Measurements from ENCODE around the gene FNIP2.
A peak's percentile ranks its signal among the peaks of the same experiment; 100 is the strongest.

Gene FNIP2

GRCh38 chr4:158809611-158810486, 41.0 kb downstream of the FNIP2 start (continued):
- peak; percentile 90 for TF ChIP-seq HIC1 (tag by site-specific recombination; IDR thresholded peaks at IDR 0.05)
- no peak for TF ChIP-seq ZNF280D (tag by site-specific recombination; IDR thresholded peaks at IDR 0.05)
- peak; percentile 81 for TF ChIP-seq ZBTB44 (tag by site-specific recombination; IDR thresholded peaks at IDR 0.05)
- no peak for TF ChIP-seq ZNF529 (tag by site-specific recombination; IDR thresholded peaks at IDR 0.05; ENCODE audit: insufficient replicate concordance)
- TF ChIP-seq ZNF157 (tag by site-specific recombination; IDR thresholded peaks at IDR 0.05) = no peak
- no peak for TF ChIP-seq EGR2 (tag by site-specific recombination; IDR thresholded peaks at IDR 0.05; ENCODE audit: low read depth)
- TF ChIP-seq ZFP41 (tag by site-specific recombination; IDR thresholded peaks at IDR 0.05; ENCODE audit: borderline replicate concordance) = no peak
- no peak; the same call in 1 of the 2 replicates for TF ChIP-seq ZNF146 (tag by site-specific recombination; IDR thresholded peaks at IDR 0.05)
- TF ChIP-seq KLF1 (tag by site-specific recombination; IDR thresholded peaks at IDR 0.05) = peak; percentile 85
- TF ChIP-seq ZEB2 (tag by site-specific recombination; IDR thresholded peaks at IDR 0.05) = peak; percentile 64; the same call in 1 of the 2 replicates
- 0 out of 2 replicates have a peak, but pooled peaks have one; percentile 42 for TF ChIP-seq ZSCAN23 (tag by site-specific recombination; IDR thresholded peaks at IDR 0.05)
- TF ChIP-seq ZBTB6 (tag by site-specific recombination; IDR thresholded peaks at IDR 0.05) = no peak
- no peak for TF ChIP-seq ZNF776 (tag by site-specific recombination; IDR thresholded peaks at IDR 0.05; ENCODE audit: borderline replicate concordance)
- no peak for TF ChIP-seq PBX3 (CRISPR knock-in tag; IDR thresholded peaks at IDR 0.05)
- no peak for TF ChIP-seq ZNF114 (tag by site-specific recombination; IDR thresholded peaks at IDR 0.05)
- TF ChIP-seq ZBTB7A (tag by site-specific recombination; IDR thresholded peaks at IDR 0.05; ENCODE audit: low read depth) = no peak
- TF ChIP-seq ZBTB48 (tag by site-specific recombination; IDR thresholded peaks at IDR 0.05) = no peak
- TF ChIP-seq ZNF223 (tag by site-specific recombination; IDR thresholded peaks at IDR 0.05) = no peak
- TF ChIP-seq ZNF248 (tag by site-specific recombination; IDR thresholded peaks at IDR 0.05) = no peak
- TF ChIP-seq ZNF423 (tag by site-specific recombination; IDR thresholded peaks at IDR 0.05) = no peak
- no peak for TF ChIP-seq SCRT1 (tag by site-specific recombination; IDR thresholded peaks at IDR 0.05; ENCODE audit: borderline replicate concordance)
- TF ChIP-seq ZNF513 (tag by site-specific recombination; IDR thresholded peaks at IDR 0.05) = no peak
- no peak for TF ChIP-seq ZNF174 (tag by site-specific recombination; IDR thresholded peaks at IDR 0.05)
- TF ChIP-seq ZNF596 (tag by site-specific recombination; IDR thresholded peaks at IDR 0.05) = peak; percentile 77; the same call in 1 of the 2 replicates
- TF ChIP-seq SP2 (tag by site-specific recombination; IDR thresholded peaks at IDR 0.05) = no peak; the same call in 1 of the 2 replicates
- TF ChIP-seq ZNF121 (tag by site-specific recombination; IDR thresholded peaks at IDR 0.05) = no peak
- peak; percentile 29; the same call in 1 of the 2 replicates for TF ChIP-seq ZSCAN30 (tag by site-specific recombination; IDR thresholded peaks at IDR 0.05)
- no peak for TF ChIP-seq ZNF670 (tag by site-specific recombination; IDR thresholded peaks at IDR 0.05; ENCODE audit: low read depth)
- no peak for TF ChIP-seq ZNF600 (tag by site-specific recombination; IDR thresholded peaks at IDR 0.05)
